Bronchus fibroblast of lung (primary cell): ENCODE data around the gene ZNF277. TPM values are rescaled to one million over a fixed set of nuclear protein-coding genes. Genes with fewer than 3 reads are reported as not detected.

Experiments used
- total RNA-seq: library from RNA; depleted of rRNA; stranded (reverse); fragments of >200 nt; gene quantifications from 2 replicates; pipeline ENCODE4 v1.2.3, GENCODE V29; 2015

ZNF277 gene
- 18.4 and 21.0 TPM in 2 replicates for total RNA-seq

GRCh38 chr7:112206238-112206990 lies at the start of gene ZNF277, which contains the start of gene DOCK4:
Gene ZNF277 (plus strand): TSS chr7:112206695. CDS start chr7:112206717, 22 bp downstream.
Gene DOCK4 (minus strand): TSS chr7:112206399. CDS start chr7:112206138, 261 bp downstream.

Other genes with a start within 250 kb of the ZNF277 start
- gene DOCK4, start 296 bp upstream of the ZNF277 start, total RNA-seq = 5.9 and 7.4 TPM in 2 replicates
- 22.0 and 33.0 TPM in 2 replicates for gene IFRD1, start 243.8 kb downstream of the ZNF277 start, total RNA-seq